Upper lobe of left lung (tissue), 4 donors: ENCODE results near the gene B3GNT3.

Experiments
- CTCF ChIP-seq, 6 experiments: fragments of 450-650 bp in 4 of 6; fragments of 200-600 bp in 2 of 6; sonication (generic) in 2 of 6; IDR thresholded peaks; one replicate each; pipeline ENCODE4 v1.5.1; 2016 to 2019; ENCODE audit warnings: antibody characterized with exemption in 6 of 6
- EP300 ChIP-seq, 4 donors: sonication (generic); formaldehyde crosslinking; IDR thresholded peaks; one replicate each; pipeline ENCODE4 v1.5.1; 2017; ENCODE audit warnings: antibody characterized with exemption in 4 of 4, control low read depth in 2 of 4

- TF ChIP-seq CTCF (IDR thresholded peaks at IDR 0.05) = no peak
- no peak for TF ChIP-seq EP300 (IDR thresholded peaks at IDR 0.05)
Observed at GRCh38 chr19:17802137-17802858, 7.4 kb downstream of the B3GNT3 start.
